Activated naive CD4-positive, alpha-beta T cell treated with anti-CD3 and anti-CD28 coated beads, Interleukin-2, amount 10 ng/mL, durations not matched to agents 5 hours and 36 hours (primary cell): Measurements from ENCODE around the gene SOX2. TPM values are rescaled to one million over a fixed set of nuclear protein-coding genes. Genes with fewer than 3 reads are reported as not detected.

ENCODE experiments used
- total RNA-seq, 2 experiments: library from RNA; stranded (reverse); gene quantifications; one replicate each; pipeline ENCODE4 v1.2.3, GENCODE V29; 2021

Gene SOX2
- total RNA-seq = not detected

GRCh38 chr3:181711325-181712135 lies at the start of gene SOX2:
Gene SOX2, plus strand, starts transcription at chr3:181711925. Its CDS starts 436 bp downstream, at chr3:181712361.

